Transverse colon (tissue), 3 donors: ENCODE data around the gene RGS7.

Source experiments
- CTCF ChIP-seq, 5 experiments: fragments of 200-600 bp in 3 of 5; fragments of 450-650 bp in 2 of 5; sonication (generic) in 3 of 5; IDR thresholded peaks; 1 replicate in 2 of 5; 2 replicates in 3 of 5; pipeline ENCODE4 v1.5.1; 2016 to 2017; ENCODE audit warnings: antibody characterized with exemption in 5 of 5, inconsistent platforms in 3 of 5, mild to moderate bottlenecking in 2 of 5, moderate library complexity in 1 of 5
- EP300 ChIP-seq: sonication (generic); formaldehyde crosslinking; IDR thresholded peaks from one replicate; pipeline ENCODE4 v1.6.1; 2017; ENCODE audit warnings: antibody characterized with exemption, low read depth
- POLR2A ChIP-seq: fragments of 450-650 bp; IDR thresholded peaks from one replicate; pipeline ENCODE4 v1.6.1; 2016; ENCODE audit warnings: antibody characterized with exemption, mild to moderate bottlenecking, moderate library complexity

- no peak for TF ChIP-seq POLR2A
- no peak for TF ChIP-seq CTCF (IDR thresholded peaks at IDR 0.05)
- TF ChIP-seq EP300 = no peak
Observed at GRCh38 chr1:241266121-241266520, 90.9 kb downstream of the RGS7 start.
